Measurements from ENCODE around the gene OSBPL10.

OSBPL10 gene

DNA sequence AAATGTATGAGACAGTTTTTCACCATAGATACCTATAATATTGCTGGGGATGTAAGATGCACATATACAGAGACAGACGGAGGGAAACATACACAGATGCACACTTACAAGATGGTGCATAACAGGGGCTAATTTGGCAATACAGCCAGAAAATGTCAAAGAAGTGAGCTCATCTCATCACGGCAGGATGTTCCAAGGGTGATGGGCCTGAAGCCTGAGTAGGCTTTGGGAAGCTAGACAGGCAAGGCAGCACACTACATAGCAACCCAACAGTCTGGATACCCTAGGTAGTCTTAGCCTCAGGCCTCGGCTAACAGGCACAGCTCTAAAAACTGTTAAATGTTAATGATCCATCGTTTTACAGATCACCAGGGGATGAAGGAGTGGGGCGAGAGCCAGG is 148.5 kb downstream of the OSBPL10 start:
- in situ Hi-C loops (cut with MboI; ENCODE audit: low pct_unique_long_range_greater_than_20kb, low sequenced_read_pairs, unreplicated experiment), result no loop called here
- TF ChIP-seq CTCF (IDR thresholded peaks at IDR 0.05; ENCODE audit: extremely low read depth, insufficient read depth, missing control alignments), result no peak
- DNase-seq (ENCODE audit: low spot score), result no peak

- TF ChIP-seq CTCF (IDR thresholded peaks at IDR 0.05; ENCODE audit: extremely low read depth, insufficient read depth, missing control alignments), result no peak
- in situ Hi-C loops (cut with MboI; ENCODE audit: low pct_unique_long_range_greater_than_20kb, low sequenced_read_pairs, unreplicated experiment), result no loop called here
- no peak for DNase-seq (ENCODE audit: low spot score)
These were observed 149.5 kb downstream of the OSBPL10 start for GRCh38 chr3:31831591-31831990.

DNA sequence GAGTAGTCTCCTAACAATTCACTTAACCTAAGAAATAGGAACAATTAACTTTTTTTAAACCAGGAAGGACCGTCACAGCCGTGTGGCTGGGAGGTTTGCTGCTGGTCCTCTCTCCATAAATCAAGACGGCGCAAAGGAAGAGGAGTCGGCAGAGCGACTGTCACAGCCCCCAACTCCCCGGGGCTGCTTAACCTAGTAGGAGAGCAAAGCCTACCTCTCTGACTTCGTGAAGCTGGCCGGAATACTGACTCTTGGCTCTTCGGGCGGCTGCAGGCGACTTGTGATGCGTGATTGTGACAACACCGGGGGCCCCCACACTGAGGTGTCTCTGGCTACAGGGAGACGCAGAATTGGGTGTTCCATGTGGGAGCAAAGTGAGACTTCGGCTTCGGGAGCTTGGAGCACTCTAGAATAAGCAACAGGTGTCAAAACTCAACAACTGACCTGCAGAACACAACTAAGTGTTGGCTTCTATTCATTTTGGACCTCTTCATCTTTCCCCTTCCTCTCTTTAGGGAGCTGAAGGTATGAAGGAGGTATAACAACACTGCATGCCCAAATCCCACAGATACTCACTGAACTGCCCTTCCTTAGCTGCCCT is 151.1 kb downstream of the OSBPL10 start:
- TF ChIP-seq CTCF (IDR thresholded peaks at IDR 0.05; ENCODE audit: extremely low read depth, insufficient read depth, missing control alignments), result no peak
- no peak for DNase-seq (ENCODE audit: low spot score)
- in situ Hi-C loops (cut with MboI; ENCODE audit: low pct_unique_long_range_greater_than_20kb, low sequenced_read_pairs, unreplicated experiment), result no loop called here

- DNase-seq (ENCODE audit: low spot score), result no peak
- TF ChIP-seq CTCF (IDR thresholded peaks at IDR 0.05; ENCODE audit: extremely low read depth, insufficient read depth, missing control alignments), result no peak
- in situ Hi-C loops (cut with MboI; ENCODE audit: low pct_unique_long_range_greater_than_20kb, low sequenced_read_pairs, unreplicated experiment), result no loop called here
These were observed 152.1 kb downstream of the OSBPL10 start for GRCh38 chr3:31829010-31829409.

GRCh38 chr3:31828007-31828406 is 153.1 kb downstream of the OSBPL10 start:
- in situ Hi-C loops (cut with MboI; ENCODE audit: low pct_unique_long_range_greater_than_20kb, low sequenced_read_pairs, unreplicated experiment), result no loop called here
- DNase-seq (ENCODE audit: low spot score), result no peak
- TF ChIP-seq CTCF (IDR thresholded peaks at IDR 0.05; ENCODE audit: extremely low read depth, insufficient read depth, missing control alignments), result no peak

DNA sequence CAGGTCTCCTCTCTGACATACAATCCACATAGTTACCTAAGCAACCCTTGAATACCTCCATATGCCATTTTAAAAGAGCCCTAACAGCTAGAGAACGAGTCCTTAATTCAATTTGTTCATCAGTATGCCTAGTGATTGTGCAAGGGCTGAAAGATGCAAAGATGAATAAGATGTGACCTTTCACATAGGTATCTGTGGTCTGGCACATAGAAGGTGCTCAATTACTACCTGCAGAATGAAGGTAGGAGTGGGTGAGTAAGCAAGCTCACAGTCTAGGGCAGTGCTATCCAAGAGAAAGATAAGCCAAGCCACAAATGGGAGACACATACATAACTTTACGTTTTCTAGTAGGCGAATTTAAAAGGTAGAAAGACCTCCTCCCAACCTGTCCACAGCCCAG is 157.9 kb downstream of the OSBPL10 start:
- no peak for TF ChIP-seq CTCF (IDR thresholded peaks at IDR 0.05; ENCODE audit: extremely low read depth, insufficient read depth, missing control alignments)
- in situ Hi-C loops (cut with MboI; ENCODE audit: low pct_unique_long_range_greater_than_20kb, low sequenced_read_pairs, unreplicated experiment), result no loop called here
- DNase-seq (ENCODE audit: low spot score), result no peak

- no peak for DNase-seq (ENCODE audit: low spot score)
- in situ Hi-C loops (cut with MboI; ENCODE audit: low pct_unique_long_range_greater_than_20kb, low sequenced_read_pairs, unreplicated experiment), result no loop called here
- TF ChIP-seq CTCF (IDR thresholded peaks at IDR 0.05; ENCODE audit: extremely low read depth, insufficient read depth, missing control alignments), result no peak
These were observed 159.9 kb downstream of the OSBPL10 start for GRCh38 chr3:31821118-31821517.

All from GM13977 (cell line).